Peyer's patch (tissue), 4 donors: Measurements from ENCODE around the gene HSPB2.

Experiments
- POLR2A ChIP-seq, 2 donors: fragments of 450-650 bp; IDR thresholded peaks; one replicate each; pipeline ENCODE4 v1.5.1; 2017; ENCODE audit warnings: antibody characterized with exemption in 2 of 2, mild to moderate bottlenecking in 2 of 2, moderate library complexity in 2 of 2
- TF ChIP-seq, protein P1 (sequence below), 6 experiments: fragments of 450-650 bp in 4 of 6; fragments of 200-600 bp in 2 of 6; sonication (generic) in 1 of 6; IDR thresholded peaks; one replicate each; pipeline ENCODE4 v1.5.1; 2017 to 2019; ENCODE audit warnings: antibody characterized with exemption in 6 of 6, mild to moderate bottlenecking in 3 of 6, moderate library complexity in 1 of 6

DNA sequence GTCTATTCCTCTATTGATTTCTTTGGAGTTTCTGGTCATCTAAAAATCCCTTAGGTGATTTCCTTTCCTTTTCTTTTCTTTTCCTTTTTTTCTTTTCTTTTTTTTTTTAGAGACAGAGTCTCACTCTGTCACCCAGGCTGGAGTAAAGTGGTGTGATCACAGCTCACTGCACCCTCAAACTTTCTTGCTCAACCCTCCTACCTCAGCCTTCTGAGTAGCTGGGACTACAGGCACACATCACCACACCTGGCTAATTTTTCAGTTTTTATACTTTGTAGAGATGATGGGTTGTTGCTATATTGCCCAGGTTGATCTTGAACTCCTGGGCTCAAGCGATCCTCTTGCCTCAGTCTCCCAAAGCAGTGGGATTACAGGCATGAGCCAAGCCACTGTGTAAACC is 4.2 kb downstream of the HSPB2 start:
- TF ChIP-seq, protein P1, sequence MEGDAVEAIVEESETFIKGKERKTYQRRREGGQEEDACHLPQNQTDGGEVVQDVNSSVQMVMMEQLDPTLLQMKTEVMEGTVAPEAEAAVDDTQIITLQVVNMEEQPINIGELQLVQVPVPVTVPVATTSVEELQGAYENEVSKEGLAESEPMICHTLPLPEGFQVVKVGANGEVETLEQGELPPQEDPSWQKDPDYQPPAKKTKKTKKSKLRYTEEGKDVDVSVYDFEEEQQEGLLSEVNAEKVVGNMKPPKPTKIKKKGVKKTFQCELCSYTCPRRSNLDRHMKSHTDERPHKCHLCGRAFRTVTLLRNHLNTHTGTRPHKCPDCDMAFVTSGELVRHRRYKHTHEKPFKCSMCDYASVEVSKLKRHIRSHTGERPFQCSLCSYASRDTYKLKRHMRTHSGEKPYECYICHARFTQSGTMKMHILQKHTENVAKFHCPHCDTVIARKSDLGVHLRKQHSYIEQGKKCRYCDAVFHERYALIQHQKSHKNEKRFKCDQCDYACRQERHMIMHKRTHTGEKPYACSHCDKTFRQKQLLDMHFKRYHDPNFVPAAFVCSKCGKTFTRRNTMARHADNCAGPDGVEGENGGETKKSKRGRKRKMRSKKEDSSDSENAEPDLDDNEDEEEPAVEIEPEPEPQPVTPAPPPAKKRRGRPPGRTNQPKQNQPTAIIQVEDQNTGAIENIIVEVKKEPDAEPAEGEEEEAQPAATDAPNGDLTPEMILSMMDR (IDR thresholded peaks at IDR 0.05), result no peak
- TF ChIP-seq POLR2A (IDR thresholded peaks at IDR 0.05), result no peak
